GM12878 (cell line): ENCODE results near the gene KRTAP1-1. TPM values are rescaled to one million over a fixed set of nuclear protein-coding genes. Genes with fewer than 3 reads are reported as not detected.

Experiments
- ATAC-seq: fragments of 200-7000 bp; cut with Tn5 transposase; 3 replicates; pipeline ENCODE4 v1.9.1; 2020; ENCODE audit warnings: mild to moderate bottlenecking, moderate library complexity
- BruUV-seq: library from RNA; stranded (reverse); fragments of 400-500 nt; replicated peaks from 2 replicates; lab custom pipeline; 2021; lab: Mats Ljungman, UMichigan
- CTCF ChIA-PET: fragments of 300-600 bp; sonication (Branson Sonifier 250); formaldehyde crosslinking; extraction: SDS; loops from one replicate; lab custom pipeline; 2021; ENCODE audit warnings: inconsistent platforms; lab: Yijun Ruan, JAX
- POLR2A ChIA-PET: fragments of 350-600 bp; formaldehyde crosslinking; extraction: SDS; loops from one replicate; lab custom pipeline; 2021; ENCODE audit warnings: inconsistent platforms; lab: Charles Lee
- RAD21 ChIA-PET: fragments of 300-600 bp; sonication (Branson Sonifier 250); formaldehyde crosslinking; loops from one replicate; lab custom pipeline; 2023; ENCODE audit warnings: antibody characterized with exemption; ENCODE audit not compliant: unreplicated experiment; lab: Charles Lee
- SMC1A ChIA-PET: fragments of 300-600 bp; sonication (Branson Sonifier 250); formaldehyde crosslinking; loops from one replicate; lab custom pipeline; 2023; ENCODE audit not compliant: unreplicated experiment, uncharacterized antibody; lab: Charles Lee
- DNase-seq: peaks from one replicate; pipeline ENCODE4 v3.0.0-alpha.2; 2011; ENCODE audit warnings: low read depth, low spot score
- FAIRE-seq: peaks from 3 replicates; lab custom pipeline; 2011; peaks lifted over from hg19 to GRCh38; lab: Jason Lieb, UNC
- H2AFZ ChIP-seq: 2 replicates; pipeline ENCODE4 v1.6.0; 2011; ENCODE audit warnings: low read depth, low read length, control low read depth; ENCODE audit not compliant: control insufficient read depth
- H3K27ac ChIP-seq: 2 replicates; pipeline ENCODE4 v1.5.1; 2011; ENCODE audit warnings: control low read depth; ENCODE audit not compliant: control insufficient read depth, insufficient read depth
- H3K27me3 ChIP-seq, 2 experiments: replicated peaks in 1 of 2; 2 replicates each; pipeline versions ENCODE4 v1.6.0 to v1.6.1; 2011; ENCODE audit warnings: low read length in 1 of 2; ENCODE audit not compliant: control insufficient read depth in 2 of 2, insufficient read depth in 2 of 2
- H3K36me3 ChIP-seq, 2 experiments: 2 replicates each; pipeline ENCODE4 v1.5.1; 2011; ENCODE audit warnings: low read length in 1 of 2; ENCODE audit not compliant: control insufficient read depth in 2 of 2, insufficient read depth in 2 of 2
- H3K4me1 ChIP-seq: 2 replicates; pipeline ENCODE4 v1.6.1; 2011; ENCODE audit warnings: mild to moderate bottlenecking, low read length, moderate library complexity, mixed read lengths; ENCODE audit not compliant: control insufficient read depth, insufficient read depth
- H3K4me2 ChIP-seq: 2 replicates; pipeline ENCODE4 v1.6.0; 2011; ENCODE audit warnings: control low read depth; ENCODE audit not compliant: control insufficient read depth, insufficient read depth
- H3K4me3 ChIP-seq: fragments of 200-600 bp; sonication (generic); 2 replicates; pipeline ENCODE4 v1.5.1; 2016
- H3K79me2 ChIP-seq: 2 replicates; pipeline ENCODE4 v1.6.0; 2011; ENCODE audit warnings: low read length; ENCODE audit not compliant: control insufficient read depth, insufficient read depth
- H3K9ac ChIP-seq: 2 replicates; pipeline ENCODE4 v1.8.0; 2011; ENCODE audit warnings: low read length, control low read depth, mixed read lengths; ENCODE audit not compliant: control insufficient read depth, insufficient read depth
- H3K9me3 ChIP-seq: replicated peaks from 3 replicates; pipeline ENCODE4 v1.5.1; 2011; ENCODE audit warnings: mild to moderate bottlenecking, low read length; ENCODE audit not compliant: control insufficient read depth, insufficient read depth
- H4K20me1 ChIP-seq: 2 replicates; pipeline ENCODE4 v1.6.0; 2011; ENCODE audit not compliant: control insufficient read depth, insufficient read depth
- ATF2 ChIP-seq: IDR thresholded peaks from 2 replicates; pipeline ENCODE4 v1.6.1; 2012; ENCODE audit warnings: low read length, inconsistent platforms
- CHD2 ChIP-seq: IDR thresholded peaks from 2 replicates; pipeline ENCODE4 v1.6.1; 2011; ENCODE audit warnings: low read depth, low read length, improper control_type of control experiment, borderline replicate concordance
- CHD4 ChIP-seq: fragments of 200-600 bp; sonication (generic); IDR thresholded peaks from 2 replicates; pipeline ENCODE4 v1.6.1; 2016; ENCODE audit warnings: mild to moderate bottlenecking
- DPF2 ChIP-seq: fragments of 450-650 bp; IDR thresholded peaks from 2 replicates; pipeline ENCODE4 v1.6.1; 2017; ENCODE audit warnings: mild to moderate bottlenecking
- GABPA ChIP-seq: IDR thresholded peaks from 2 replicates; pipeline ENCODE4 v1.6.1; 2014; ENCODE audit warnings: antibody characterized with exemption, low read depth, mild to moderate bottlenecking, inconsistent platforms
- HDAC6 ChIP-seq: fragments of 200-600 bp; sonication (generic); IDR thresholded peaks from one replicate; pipeline ENCODE4 v1.8.0; 2017; ENCODE audit warnings: antibody characterized with exemption; ENCODE audit not compliant: unreplicated experiment
- JUNB ChIP-seq: IDR thresholded peaks from 2 replicates; pipeline ENCODE4 v1.6.1; 2016; ENCODE audit warnings: antibody characterized with exemption, mild to moderate bottlenecking
- MTA3 ChIP-seq: IDR thresholded peaks from 2 replicates; pipeline ENCODE4 v1.6.1; 2012; ENCODE audit warnings: low read length, inconsistent platforms, borderline replicate concordance
- NR2F1 ChIP-seq: fragments of 450-650 bp; conservative IDR thresholded peaks from 2 replicates; pipeline ENCODE4 v1.6.1; 2017; ENCODE audit warnings: mild to moderate bottlenecking
- POLR2AphosphoS5 ChIP-seq: IDR thresholded peaks from 2 replicates; pipeline ENCODE4 v1.6.1; 2011; ENCODE audit warnings: mild to moderate bottlenecking, low read length, inconsistent platforms
- TAF1 ChIP-seq: IDR thresholded peaks from 2 replicates; pipeline ENCODE4 v1.6.1; 2011; ENCODE audit warnings: mild to moderate bottlenecking, low read depth, low read length, borderline replicate concordance
- ZNF207 ChIP-seq: fragments of 450-650 bp; IDR thresholded peaks from 2 replicates; pipeline ENCODE4 v1.6.1; 2014; ENCODE audit warnings: antibody characterized with exemption, mild to moderate bottlenecking, borderline replicate concordance
- ZNF622 ChIP-seq: fragments of 450-650 bp; IDR thresholded peaks from 2 replicates; pipeline ENCODE4 v1.6.1; 2017; ENCODE audit warnings: mild to moderate bottlenecking, inconsistent platforms
- WGBS: methylation state at CpG from one replicate; pipeline ENCODE4 v1.1.6; 2016; ENCODE audit warnings: low lambda C conversion rate; ENCODE audit not compliant: insufficient replicate concordance, insufficient coverage; ENCODE audit errors: missing lambda C conversion rate; 5-methylcytosine and 5-hydroxymethylcytosine counted together
- in situ Hi-C: fragments of 300-500 bp; cut with MboI; formaldehyde crosslinking; loops from 9 replicates; pipeline ENCODE4 v1.14.3; 2018; ENCODE audit warnings: mixed read lengths
- intact Hi-C: fragments of 100-400 bp; cut with micrococcal nuclease; formaldehyde crosslinking; loops from one replicate; pipeline ENCODE4 v1.14.2; 2022; ENCODE audit not compliant: unreplicated experiment
- polyA plus RNA-seq, 11 experiments: library from polyadenylated mRNA; depleted of rRNA in 4 of 11; unstranded in 6 of 11; stranded (reverse) in 5 of 11; fragments of >200 nt; fragmentation: Nextera tagmentation in 4 of 11; fragmentation: Illumina TruSeq in 1 of 11; extraction: Ambion mirVana in 4 of 11; extraction: Trizol in 1 of 11; gene quantifications; 1 replicate in 1 of 11; 2 replicates in 10 of 11; pipeline versions ENCODE4 v1.2.1 to v1.2.3, GENCODE V29; 2011 to 2016; ENCODE audit warnings: inconsistent platforms in 2 of 11, missing spikeins in 2 of 11, low read depth in 1 of 11
- total RNA-seq, 4 experiments: library from RNA; depleted of rRNA in 3 of 4; stranded (reverse); fragments of >200 nt in 3 of 4; fragmentation: Illumina TruSeq in 1 of 4; extraction: Trizol in 1 of 4; gene quantifications; 2 replicates each; pipeline versions ENCODE4 v1.2.1 to v1.2.3, GENCODE V29; 2013 to 2021
- TF ChIP-seq, protein P1 (sequence below): fragments of 450-650 bp; IDR thresholded peaks from 2 replicates; pipeline ENCODE4 v1.6.1; 2016; ENCODE audit warnings: mild to moderate bottlenecking, moderate library complexity, borderline replicate concordance
- TF ChIP-seq, protein P2 (sequence below): IDR thresholded peaks from 2 replicates; pipeline ENCODE4 v1.6.1; 2011; ENCODE audit warnings: low read depth, mild to moderate bottlenecking, low read length, moderate library complexity, borderline replicate concordance; ENCODE audit errors: extremely low read depth
- TF ChIP-seq, protein P3 (sequence below): fragments of 150-350 bp; IDR thresholded peaks from 2 replicates; pipeline ENCODE4 v1.6.1; 2014; ENCODE audit warnings: mild to moderate bottlenecking, low read depth, low read length

Gene KRTAP1-1
- total and polyA plus RNA-seq, 10 of the 15 experiments (the other 5 are each of a cell fraction or from before 2014, with no cell fraction given), result not detected

- TF ChIP-seq, protein P1, sequence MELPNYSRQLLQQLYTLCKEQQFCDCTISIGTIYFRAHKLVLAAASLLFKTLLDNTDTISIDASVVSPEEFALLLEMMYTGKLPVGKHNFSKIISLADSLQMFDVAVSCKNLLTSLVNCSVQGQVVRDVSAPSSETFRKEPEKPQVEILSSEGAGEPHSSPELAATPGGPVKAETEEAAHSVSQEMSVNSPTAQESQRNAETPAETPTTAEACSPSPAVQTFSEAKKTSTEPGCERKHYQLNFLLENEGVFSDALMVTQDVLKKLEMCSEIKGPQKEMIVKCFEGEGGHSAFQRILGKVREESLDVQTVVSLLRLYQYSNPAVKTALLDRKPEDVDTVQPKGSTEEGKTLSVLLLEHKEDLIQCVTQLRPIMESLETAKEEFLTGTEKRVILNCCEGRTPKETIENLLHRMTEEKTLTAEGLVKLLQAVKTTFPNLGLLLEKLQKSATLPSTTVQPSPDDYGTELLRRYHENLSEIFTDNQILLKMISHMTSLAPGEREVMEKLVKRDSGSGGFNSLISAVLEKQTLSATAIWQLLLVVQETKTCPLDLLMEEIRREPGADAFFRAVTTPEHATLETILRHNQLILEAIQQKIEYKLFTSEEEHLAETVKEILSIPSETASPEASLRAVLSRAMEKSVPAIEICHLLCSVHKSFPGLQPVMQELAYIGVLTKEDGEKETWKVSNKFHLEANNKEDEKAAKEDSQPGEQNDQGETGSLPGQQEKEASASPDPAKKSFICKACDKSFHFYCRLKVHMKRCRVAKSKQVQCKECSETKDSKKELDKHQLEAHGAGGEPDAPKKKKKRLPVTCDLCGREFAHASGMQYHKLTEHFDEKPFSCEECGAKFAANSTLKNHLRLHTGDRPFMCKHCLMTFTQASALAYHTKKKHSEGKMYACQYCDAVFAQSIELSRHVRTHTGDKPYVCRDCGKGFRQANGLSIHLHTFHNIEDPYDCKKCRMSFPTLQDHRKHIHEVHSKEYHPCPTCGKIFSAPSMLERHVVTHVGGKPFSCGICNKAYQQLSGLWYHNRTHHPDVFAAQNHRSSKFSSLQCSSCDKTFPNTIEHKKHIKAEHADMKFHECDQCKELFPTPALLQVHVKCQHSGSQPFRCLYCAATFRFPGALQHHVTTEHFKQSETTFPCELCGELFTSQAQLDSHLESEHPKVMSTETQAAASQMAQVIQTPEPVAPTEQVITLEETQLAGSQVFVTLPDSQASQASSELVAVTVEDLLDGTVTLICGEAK, result no peak
- TF ChIP-seq, protein P2, sequence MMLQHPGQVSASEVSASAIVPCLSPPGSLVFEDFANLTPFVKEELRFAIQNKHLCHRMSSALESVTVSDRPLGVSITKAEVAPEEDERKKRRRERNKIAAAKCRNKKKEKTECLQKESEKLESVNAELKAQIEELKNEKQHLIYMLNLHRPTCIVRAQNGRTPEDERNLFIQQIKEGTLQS, result no peak
- TF ChIP-seq MTA3 (no peak), POLR2AphosphoS5 (no peak)
- TF ChIP-seq, all 136 proteins: peak for 0
These were observed 30.5 kb upstream of the KRTAP1-1 start (continued) for GRCh38 chr17:41071606-41072360.

GRCh38 chr17:41069031-41069430, 27.8 kb upstream of the KRTAP1-1 start:
- Histone ChIP-seq H3K4me1 (no peaks in the 10 kb centered on the region), H3K36me3 (no peaks in the 10 kb centered on the region), H3K9me3 (no peaks in the 10 kb centered on the region), H3K4me2 (no peak overlapping the region), H4K20me1 (no peaks in the 10 kb centered on the region), H3K4me3 (no peak overlapping the region), H3K79me2 (no peaks in the 10 kb centered on the region), H3K27me3 (no peaks in the 10 kb centered on the region; a peak in 1 of 4 replicates), H3K9ac (no peak overlapping the region), H3K27ac (no peak overlapping the region), H2AFZ (no peak overlapping the region)
- ATAC-seq (no peak), FAIRE-seq (no peak), DNase-seq (no peak)
- in situ Hi-C loops, result no loop called here
- POLR2A ChIA-PET, result no interaction called here
- SMC1A ChIA-PET, result no interaction called here
- CTCF ChIA-PET, result no interaction called here
- RAD21 ChIA-PET, result no interaction called here
- BruUV-seq, result no TSS peak
- intact Hi-C loops, result no loop called here
- 2% methylated on average over 3 of the region's 3 CpGs for WGBS
- no peak for TF ChIP-seq TAF1
- TF ChIP-seq GABPA, result no peak
- no peak for TF ChIP-seq CHD2
- TF ChIP-seq ZNF207, result no peak
- no peak for TF ChIP-seq CHD4
- no peak for TF ChIP-seq NR2F1
- TF ChIP-seq DPF2, result no peak
- no peak for TF ChIP-seq JUNB
- TF ChIP-seq ATF2, result no peak
- no peak for TF ChIP-seq HDAC6
- TF ChIP-seq ZNF622, result no peak
- TF ChIP-seq, protein P3, sequence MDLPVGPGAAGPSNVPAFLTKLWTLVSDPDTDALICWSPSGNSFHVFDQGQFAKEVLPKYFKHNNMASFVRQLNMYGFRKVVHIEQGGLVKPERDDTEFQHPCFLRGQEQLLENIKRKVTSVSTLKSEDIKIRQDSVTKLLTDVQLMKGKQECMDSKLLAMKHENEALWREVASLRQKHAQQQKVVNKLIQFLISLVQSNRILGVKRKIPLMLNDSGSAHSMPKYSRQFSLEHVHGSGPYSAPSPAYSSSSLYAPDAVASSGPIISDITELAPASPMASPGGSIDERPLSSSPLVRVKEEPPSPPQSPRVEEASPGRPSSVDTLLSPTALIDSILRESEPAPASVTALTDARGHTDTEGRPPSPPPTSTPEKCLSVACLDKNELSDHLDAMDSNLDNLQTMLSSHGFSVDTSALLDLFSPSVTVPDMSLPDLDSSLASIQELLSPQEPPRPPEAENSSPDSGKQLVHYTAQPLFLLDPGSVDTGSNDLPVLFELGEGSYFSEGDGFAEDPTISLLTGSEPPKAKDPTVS, result no peak
- TF ChIP-seq POLR2AphosphoS5, result no peak
